Omental fat pad (tissue), 4 donors: ENCODE measurements around the gene RPL15. TPM values are rescaled to one million over a fixed set of nuclear protein-coding genes. Genes with fewer than 3 reads are reported as not detected.

Source experiments
- ATAC-seq: fragments of 150-250 bp; one replicate; pipeline ENCODE4 v1.9.1; 2016; ENCODE audit warnings: mild to moderate bottlenecking, moderate library complexity; ENCODE audit not compliant: low FRiP score
- DNase-seq: peaks from one replicate; pipeline ENCODE4 v3.0.0-alpha.2; 2019; ENCODE audit warnings: low spot score
- CTCF ChIP-seq, 3 donors: fragments of 450-650 bp; IDR thresholded peaks; one replicate each; pipeline ENCODE4 v1.5.1; 2016 to 2017; ENCODE audit warnings: antibody characterized with exemption in 3 of 3, mild to moderate bottlenecking in 3 of 3, moderate library complexity in 2 of 3
- total RNA-seq, 4 donors: library from RNA; depleted of rRNA; stranded (reverse); fragments of >200 nt; gene quantifications; one replicate each; pipeline ENCODE4 v1.1.0, GENCODE V29; 2016

RPL15 gene
- total RNA-seq, 4 donors from 2014 or later: 1,996 to 2,993 (median 2,303) TPM

- no peak for DNase-seq
- ATAC-seq: no peak
- TF ChIP-seq CTCF (IDR thresholded peaks at IDR 0.05): no peak
Measured at GRCh38 chr3:23920151-23920655, 3.3 kb downstream of the RPL15 start.

GRCh38 chr3:23921052-23921511 lies 4.2 kb downstream of the RPL15 start:
- no peak for TF ChIP-seq CTCF (IDR thresholded peaks at IDR 0.05)
- ATAC-seq (no peak), DNase-seq (no peak)

GRCh38 chr3:23923786-23924185 lies 6.9 kb downstream of the RPL15 start:
- DNase-seq: no peak
- ATAC-seq: no peak
- no peak for TF ChIP-seq CTCF (IDR thresholded peaks at IDR 0.05)

GRCh38 chr3:23926246-23926645 lies 9.3 kb downstream of the RPL15 start:
- no peak for TF ChIP-seq CTCF (IDR thresholded peaks at IDR 0.05)
- no peak for ATAC-seq
- DNase-seq: no peak

- no peak for TF ChIP-seq CTCF (IDR thresholded peaks at IDR 0.05)
- DNase-seq (no peak), ATAC-seq (no peak)
Measured at GRCh38 chr3:23926736-23927135, 9.8 kb downstream of the RPL15 start.

- TF ChIP-seq CTCF (IDR thresholded peaks at IDR 0.05): no peak
- no peak for DNase-seq
- no peak for ATAC-seq
Measured at GRCh38 chr3:23928524-23928923, 11.6 kb downstream of the RPL15 start.

- ATAC-seq (no peak), DNase-seq (no peak)
- TF ChIP-seq CTCF (IDR thresholded peaks at IDR 0.05): no peak
Measured at GRCh38 chr3:23931597-23931996, 14.7 kb downstream of the RPL15 start.
